Muscle of leg (tissue), 16 donors: ENCODE measurements around the gene NPC2. TPM values are rescaled to one million over a fixed set of nuclear protein-coding genes. Genes with fewer than 3 reads are reported as not detected.
"Not testable (repeated sequence)": the region's sequence is repeated elsewhere in the genome, so short reads cannot be mapped to it uniquely, and the experiment has no call there.

Source experiments
- DNase-seq: peaks from one replicate; pipeline ENCODE4 v3.0.0; 2013
- H3K27ac ChIP-seq: one replicate; pipeline ENCODE4 v1.5.1; 2013; ENCODE audit warnings: mild to moderate bottlenecking, low read length, control low read depth
- H3K27me3 ChIP-seq: one replicate; pipeline ENCODE4 v1.6.1; 2013; ENCODE audit warnings: low read length; ENCODE audit not compliant: control insufficient read depth, insufficient read depth
- H3K36me3 ChIP-seq: one replicate; pipeline ENCODE4 v1.6.1; 2013; ENCODE audit warnings: low read length; ENCODE audit not compliant: control insufficient read depth, insufficient read depth
- H3K4me1 ChIP-seq: one replicate; pipeline ENCODE4 v1.6.1; 2013; ENCODE audit warnings: low read length; ENCODE audit not compliant: control insufficient read depth, insufficient read depth
- H3K4me3 ChIP-seq: one replicate; pipeline ENCODE4 v1.5.1; 2013; ENCODE audit warnings: low read length, control low read depth
- H3K9me3 ChIP-seq: replicated peaks from 2 replicates; pipeline ENCODE4 v1.6.1; 2013; ENCODE audit warnings: low read depth, low read length; ENCODE audit not compliant: control insufficient read depth
- WGBS: methylation state at CpG from one replicate; pipeline ENCODE4 v1.1.5; 2013; ENCODE audit warnings: missing lambda C conversion rate; ENCODE audit not compliant: insufficient coverage; 5-methylcytosine and 5-hydroxymethylcytosine counted together
- long read RNA-seq, 11 donors: transcript quantifications; one replicate each; lab custom pipeline, GENCODE V29; 2026
- polyA plus RNA-seq, 8 donors: library from polyadenylated mRNA; unstranded; fragments of 120-200 nt; gene quantifications; one replicate each; pipeline versions ENCODE4 v1.2.1 to v1.2.3, GENCODE V29; 2013; ENCODE audit warnings: inconsistent platforms in 1 of 8, low replicate concordance in 1 of 8; ENCODE audit not compliant: insufficient read length in 8 of 8, insufficient read depth in 1 of 8
- total RNA-seq: library from RNA; stranded (reverse); fragments of 120-200 nt; gene quantifications from one replicate; pipeline ENCODE4 v1.2.4, GENCODE V29; 2013

The NPC2 gene
- 97.2 TPM for total RNA-seq
- polyA plus RNA-seq, result 100 to 1,000 TPM in 4 of 8 donors, 10 to 100 TPM in 4; 81.0 to 147 (median 98.0) TPM
- long read RNA-seq, donor 1, transcript NPC2-207 (5 exons, 1,035 nt), result major isoform, 19 of 19 reads
- long read RNA-seq, donor 1, partial matches to known transcripts, result 0 of 19 reads
- long read RNA-seq, donor 1, other reads (novel, unspliced or antisense), result 0 of 19 reads
- long read RNA-seq, donor 2, transcript NPC2-207 (5 exons, 1,035 nt), result major isoform, 10 of 10 reads
- long read RNA-seq, donor 2, partial matches to known transcripts, result 0 of 10 reads
- long read RNA-seq, donor 2, other reads (novel, unspliced or antisense), result 0 of 10 reads
- long read RNA-seq, donor 3, transcript NPC2-207 (5 exons, 1,035 nt), result major isoform, 59 of 59 reads
- long read RNA-seq, donor 3, partial matches to known transcripts, result 0 of 59 reads
- long read RNA-seq, donor 3, other reads (novel, unspliced or antisense), result 0 of 59 reads
- long read RNA-seq, donor 4, transcript NPC2-207 (5 exons, 1,035 nt), result major isoform, 46 of 76 reads
- long read RNA-seq, donor 4, partial matches to known transcripts, result 12 of 76 reads
- long read RNA-seq, donor 4, other reads (novel, unspliced or antisense), result 18 of 76 reads
- long read RNA-seq, donor 5, transcript NPC2-207 (5 exons, 1,035 nt), result major isoform, 177 of 302 reads
- long read RNA-seq, donor 5, partial matches to known transcripts, result 123 of 302 reads
- long read RNA-seq, donor 5, other reads (novel, unspliced or antisense), result 0 of 302 reads
- long read RNA-seq, donor 6, transcript NPC2-207 (5 exons, 1,035 nt), result major isoform, 122 of 142 reads
- long read RNA-seq, donor 6, partial matches to known transcripts, result 17 of 142 reads
- long read RNA-seq, donor 6, other reads (novel, unspliced or antisense), result 0 of 142 reads
- long read RNA-seq, donor 7, transcript NPC2-207 (5 exons, 1,035 nt), result major isoform, 65 of 121 reads
- long read RNA-seq, donor 7, partial matches to known transcripts, result 28 of 121 reads
- long read RNA-seq, donor 7, other reads (novel, unspliced or antisense), result 27 of 121 reads
- long read RNA-seq, donor 8, transcript NPC2-207 (5 exons, 1,035 nt), result major isoform, 71 of 141 reads
- long read RNA-seq, donor 8, partial matches to known transcripts, result 46 of 141 reads
- long read RNA-seq, donor 8, other reads (novel, unspliced or antisense), result 23 of 141 reads
- long read RNA-seq, donor 9, transcript NPC2-207 (5 exons, 1,035 nt), result major isoform, 50 of 51 reads
- long read RNA-seq, donor 9, partial matches to known transcripts, result 0 of 51 reads
- long read RNA-seq, donor 9, other reads (novel, unspliced or antisense), result 0 of 51 reads
- long read RNA-seq, donor 10, transcript NPC2-207 (5 exons, 1,035 nt), result major isoform, 82 of 90 reads
- long read RNA-seq, donor 10, partial matches to known transcripts, result 8 of 90 reads
- long read RNA-seq, donor 10, other reads (novel, unspliced or antisense), result 0 of 90 reads
- long read RNA-seq, donor 11, transcript NPC2-207 (5 exons, 1,035 nt), result major isoform, 82 of 143 reads
- long read RNA-seq, donor 11, partial matches to known transcripts, result 24 of 143 reads
- long read RNA-seq, donor 11, other reads (novel, unspliced or antisense), result 36 of 143 reads

DNA sequence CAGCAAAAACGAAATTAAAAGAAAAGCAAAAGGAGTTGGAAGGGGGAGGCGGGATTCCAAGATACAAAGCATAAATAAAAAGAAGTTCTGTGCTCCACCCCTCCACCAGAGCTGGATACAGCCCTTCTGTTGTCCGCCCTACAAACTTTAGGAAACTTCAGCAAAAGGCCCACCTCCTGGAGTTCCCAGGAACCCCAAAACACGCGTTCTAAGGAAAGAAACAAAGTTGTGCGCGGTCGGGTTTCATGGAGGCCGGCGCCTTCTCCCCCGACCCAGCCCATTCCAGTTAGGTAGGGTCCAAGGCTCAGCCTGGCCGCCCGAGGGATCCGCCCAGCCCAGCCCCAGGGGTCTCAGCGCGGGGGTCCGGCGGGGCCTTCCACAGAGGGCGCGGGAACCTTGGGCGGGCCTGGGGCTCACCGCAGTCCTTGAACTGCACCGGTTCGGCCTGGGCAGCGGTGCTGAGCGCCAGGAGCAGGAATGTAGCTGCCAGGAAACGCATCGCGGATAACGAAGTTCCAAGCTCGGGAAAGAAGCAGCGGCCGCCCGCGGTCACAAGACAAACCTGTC lies at the start of gene NPC2:
NPC2 (minus strand) TSS at position 530 of the 567 bp plus-strand sequence; CDS start at position 499, 31 bp downstream.
- peak within 1 kb of the TSS; percentile 91 for H3K27ac ChIP-seq
- peaks cover 14% of the 10 kb centered on the region for H3K4me1 ChIP-seq
- H3K4me3 ChIP-seq, result peak within 1 kb of the TSS; percentile 58
- H3K9me3 ChIP-seq, result no peaks in the 10 kb centered on the region
- H3K27me3 ChIP-seq, result peaks cover 6% of the 10 kb centered on the region
- under 1% methylated on average over 33 of the region's 35 CpGs for WGBS
- peak; percentile 57 for DNase-seq
- peaks cover 2% of the 10 kb centered on the region for H3K36me3 ChIP-seq

DNA sequence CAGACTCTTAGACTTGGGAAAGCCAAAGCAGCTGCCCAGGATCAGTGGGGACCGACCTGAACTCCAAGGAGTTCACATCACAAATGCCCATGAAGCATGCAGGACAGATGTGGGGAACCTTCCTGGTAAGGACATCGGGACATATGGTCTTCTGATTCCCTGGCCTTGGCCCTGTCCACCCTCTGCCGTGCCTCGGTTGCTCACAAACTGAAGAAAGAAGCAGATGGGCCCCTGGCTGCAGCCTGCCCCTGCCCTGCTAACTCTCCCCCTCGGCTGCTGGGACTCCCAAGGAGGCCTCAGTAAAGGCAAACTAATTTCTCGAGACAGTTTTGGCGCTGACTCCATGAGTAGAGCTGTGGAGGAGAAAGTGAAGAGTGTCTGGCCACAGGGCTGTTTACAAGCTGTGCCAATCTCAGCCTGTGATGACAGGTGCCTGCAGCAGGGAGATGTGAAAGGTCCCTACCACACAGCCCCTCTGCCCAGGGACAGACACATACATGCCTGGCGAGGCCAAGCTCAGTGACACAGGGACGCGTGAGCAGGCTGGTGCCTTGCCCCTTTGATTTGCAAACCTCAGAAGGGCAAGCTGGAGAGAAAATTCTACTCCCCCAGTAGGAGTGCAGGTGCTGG lies 49.1 kb upstream of the NPC2 start:
- 59% methylated on average over 4 of the region's 10 CpGs for WGBS
- Histone ChIP-seq H3K9me3 (no peaks in the 10 kb centered on the region), H3K27ac (no peak overlapping the region), H3K4me1 (peaks cover 38% of the 10 kb centered on the region), H3K4me3 (no peak overlapping the region), H3K27me3 (peaks cover 15% of the 10 kb centered on the region), H3K36me3 (no peaks in the 10 kb centered on the region)
- DNase-seq, result no peak

DNA sequence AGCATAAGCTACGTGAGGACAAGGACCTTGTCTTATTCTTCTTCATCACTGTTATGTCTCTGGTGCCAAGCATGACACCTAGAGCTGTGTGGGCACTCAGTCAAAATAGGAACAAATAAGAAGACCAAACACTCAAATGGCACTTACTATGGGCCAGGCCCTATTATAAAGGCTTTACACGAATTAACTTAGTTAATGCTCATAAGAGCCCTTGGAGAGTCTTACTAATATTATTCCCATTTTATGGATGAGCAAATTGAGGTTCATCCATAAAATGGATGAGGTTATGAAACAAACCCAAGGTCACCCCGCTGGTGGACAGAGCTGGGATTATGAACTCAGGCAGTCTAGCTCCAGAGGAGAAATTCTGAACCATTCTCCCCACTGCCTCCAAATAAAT lies 48.1 kb upstream of the NPC2 start:
- peaks cover 29% of the 10 kb centered on the region for H3K4me1 ChIP-seq
- no peak overlapping the region for H3K27ac ChIP-seq
- 100% methylated on average over 1 of the region's 3 CpGs for WGBS
- peaks cover 11% of the 10 kb centered on the region for H3K27me3 ChIP-seq
- no peaks in the 10 kb centered on the region for H3K9me3 ChIP-seq
- DNase-seq, result no peak
- H3K36me3 ChIP-seq, result no peaks in the 10 kb centered on the region
- no peak overlapping the region for H3K4me3 ChIP-seq

DNA sequence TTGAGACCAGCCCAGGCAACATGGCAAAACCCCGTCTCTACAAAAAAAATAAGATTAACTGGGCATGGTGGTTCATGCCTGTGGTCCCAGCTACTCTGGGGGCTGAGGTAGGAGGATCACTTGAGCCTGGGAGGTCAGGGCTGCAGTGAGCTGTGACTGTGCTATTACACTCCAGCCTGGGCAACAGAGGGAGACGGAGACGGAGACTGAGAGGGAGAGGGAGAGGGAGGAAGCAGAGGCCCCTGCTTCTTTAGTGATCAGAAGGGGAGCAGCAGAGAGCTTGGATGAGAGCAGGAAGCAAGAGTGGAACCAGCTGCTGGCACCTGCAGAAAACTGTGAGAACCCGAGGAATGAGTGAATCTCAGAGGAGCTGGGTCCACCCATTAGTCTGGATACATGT lies 46.4 kb upstream of the NPC2 start:
- no peak for DNase-seq
- Histone ChIP-seq H3K9me3 (no peaks in the 10 kb centered on the region), H3K27ac (no peak overlapping the region), H3K4me1 (peaks cover 13% of the 10 kb centered on the region), H3K27me3 (peaks cover 7% of the 10 kb centered on the region), H3K4me3 (no peak overlapping the region), H3K36me3 (no peaks in the 10 kb centered on the region)
- WGBS, result 33% methylated on average over 2 of the region's 4 CpGs

DNA sequence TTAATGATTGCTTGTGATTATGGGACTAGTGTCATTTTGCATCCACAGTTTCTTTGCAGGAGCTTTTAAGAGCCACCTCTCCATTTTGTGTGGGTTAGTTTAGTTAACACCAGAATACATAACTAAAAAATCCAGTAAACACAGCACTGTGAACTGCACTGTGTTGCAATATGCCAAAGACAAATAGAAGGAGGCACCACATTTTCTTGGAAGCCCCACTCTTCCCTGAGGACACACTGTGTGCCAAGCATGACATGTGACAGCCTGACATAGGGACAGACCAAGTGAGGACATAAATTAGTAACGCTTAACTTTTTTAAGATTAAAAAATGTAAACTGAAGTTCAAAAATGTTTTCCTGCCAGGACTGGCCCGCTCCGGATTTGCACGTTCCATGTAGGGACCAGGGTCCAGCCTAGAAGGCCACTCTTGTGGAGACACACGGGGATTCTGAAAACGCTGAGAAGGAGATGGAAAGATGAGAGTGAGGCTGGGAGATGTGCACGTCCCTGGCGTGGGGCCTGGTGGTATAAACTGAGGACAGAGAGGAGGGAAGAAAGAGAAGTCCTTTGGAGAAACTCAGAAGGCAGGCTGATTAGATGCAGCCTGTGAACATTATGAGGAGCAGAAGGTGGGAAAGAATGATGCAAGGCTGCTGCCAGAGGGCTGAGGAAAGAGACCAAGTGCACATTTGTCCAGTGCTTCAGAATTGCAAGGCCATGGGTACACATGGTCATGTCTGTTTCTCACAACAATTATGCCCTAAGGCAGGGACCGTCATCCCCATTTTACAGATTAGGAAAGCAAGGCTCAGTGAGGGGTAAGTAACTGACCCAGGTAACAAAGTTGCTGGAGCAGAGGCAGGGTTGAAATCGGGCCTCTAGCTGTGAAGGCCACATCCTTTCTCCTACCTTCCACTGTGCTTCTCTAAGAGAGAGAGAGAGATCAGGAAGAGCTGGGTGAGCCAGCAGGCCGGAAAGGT lies 45.6 kb upstream of the NPC2 start:
- no peak for DNase-seq
- Histone ChIP-seq H3K4me3 (no peak overlapping the region), H3K36me3 (no peaks in the 10 kb centered on the region), H3K27me3 (peaks cover 7% of the 10 kb centered on the region), H3K9me3 (no peaks in the 10 kb centered on the region), H3K27ac (no peak overlapping the region), H3K4me1 (peaks cover 5% of the 10 kb centered on the region)
- 77% methylated on average over 9 of the region's 11 CpGs for WGBS

DNA sequence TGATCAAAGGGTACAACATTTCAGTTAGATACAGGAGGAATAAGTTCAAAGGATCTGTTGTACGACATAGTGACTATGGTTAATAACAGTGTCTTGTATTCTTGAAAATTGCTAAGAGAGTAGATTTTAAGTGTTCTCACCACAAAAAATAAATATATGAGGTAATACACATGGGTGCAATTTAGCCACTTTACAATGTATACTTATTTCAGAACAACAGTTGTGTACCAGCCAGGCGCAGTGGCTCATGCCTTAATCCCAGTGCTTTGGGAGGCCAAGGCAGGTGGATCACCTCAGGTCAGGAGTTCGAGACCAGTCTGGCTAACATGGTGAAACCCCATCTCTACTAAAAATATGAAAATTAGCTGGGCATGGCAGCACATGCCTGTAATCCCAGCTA lies 43.2 kb upstream of the NPC2 start:
- not testable (repeated sequence) for H3K27me3 ChIP-seq

DNA sequence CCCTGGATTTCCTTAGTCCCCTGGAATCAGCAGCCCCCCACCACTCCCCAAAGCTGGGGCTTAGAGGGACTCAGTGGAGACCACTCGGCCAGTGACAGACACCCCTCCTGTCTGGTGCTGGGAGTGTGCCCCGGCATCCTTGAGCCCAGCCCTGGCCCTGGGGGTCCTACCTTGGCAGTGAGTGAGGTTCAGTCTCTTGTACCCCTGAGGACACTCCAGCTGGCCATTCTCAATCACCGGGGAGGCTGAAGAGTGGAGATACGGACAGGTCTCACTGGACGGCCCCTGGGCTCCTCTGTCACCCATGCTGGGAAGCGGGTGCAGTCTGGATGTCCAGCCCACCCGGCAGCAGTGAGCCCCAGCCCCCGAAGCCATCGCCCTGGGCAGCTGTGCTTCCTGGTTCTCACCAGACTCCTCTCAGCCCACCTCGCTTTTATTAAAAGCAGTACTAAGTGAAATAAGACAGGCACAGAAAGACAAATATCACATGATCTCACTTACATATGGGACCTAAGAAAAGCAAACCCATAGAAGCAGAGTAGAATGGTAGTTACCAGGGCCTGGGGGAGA lies 42.7 kb upstream of the NPC2 start:
- DNase-seq, result no peak

More for the DNA sequence above, 43.2 kb upstream of the NPC2 start:
- not testable (repeated sequence) for DNase-seq, H3K27ac ChIP-seq, H3K36me3 ChIP-seq, H3K4me3 ChIP-seq, H3K9me3 ChIP-seq, H3K4me1 ChIP-seq
- 93% methylated on average over 2 of the region's 3 CpGs for WGBS

DNA sequence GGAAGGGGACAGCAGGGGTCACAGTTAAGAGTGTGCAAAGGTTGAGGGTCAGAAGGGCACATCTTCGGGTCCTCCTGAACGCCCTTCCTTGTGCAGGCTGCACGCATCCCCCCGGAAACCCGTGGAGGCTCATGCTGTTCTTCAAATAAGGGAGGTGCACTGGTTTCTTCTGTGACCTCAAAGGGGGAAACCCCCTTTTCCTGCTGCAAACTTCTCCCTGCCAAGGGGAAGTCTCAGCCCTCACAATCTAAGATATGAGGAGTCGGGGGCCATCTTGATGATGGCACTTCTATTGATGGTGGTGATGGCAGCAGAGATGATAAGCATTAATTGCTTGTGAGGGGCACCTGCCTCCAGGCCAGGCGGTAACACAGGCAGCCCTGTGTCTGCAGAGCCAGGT lies 40.5 kb upstream of the NPC2 start:
- peaks cover 3% of the 10 kb centered on the region for H3K27me3 ChIP-seq
- no peak overlapping the region for H3K27ac ChIP-seq
- no peaks in the 10 kb centered on the region for H3K36me3 ChIP-seq
- H3K9me3 ChIP-seq, result no peaks in the 10 kb centered on the region
- 100% methylated on average over 2 of the region's 7 CpGs for WGBS
- DNase-seq, result no peak
- no peak overlapping the region for H3K4me3 ChIP-seq
- no peaks in the 10 kb centered on the region for H3K4me1 ChIP-seq

More for the DNA sequence above, 42.7 kb upstream of the NPC2 start:
- H3K4me1 ChIP-seq, result no peaks in the 10 kb centered on the region
- H3K4me3 ChIP-seq, result no peak overlapping the region
- no peaks in the 10 kb centered on the region for H3K9me3 ChIP-seq
- H3K27ac ChIP-seq, result no peak overlapping the region
- no peaks in the 10 kb centered on the region for H3K36me3 ChIP-seq
- peaks cover 3% of the 10 kb centered on the region for H3K27me3 ChIP-seq
- WGBS, result 35% methylated on average over 5 of the region's 10 CpGs
